HepG2 (cell line): ENCODE results near the gene COA3. TPM values are rescaled to one million over a fixed set of nuclear protein-coding genes. Genes with fewer than 3 reads are reported as not detected.

ENCODE experiments used
- JUN ChIP-seq: sonication (generic); formaldehyde crosslinking; IDR thresholded peaks from 2 replicates; pipeline ENCODE4 v1.4.0; 2020; ENCODE audit warnings: mild to moderate bottlenecking, missing genetic modification reagents
- RARG ChIP-seq: sonication (generic); formaldehyde crosslinking; IDR thresholded peaks from 2 replicates; pipeline ENCODE4 v1.4.0; 2020; ENCODE audit warnings: low read depth, mild to moderate bottlenecking, missing genetic modification reagents
- TGIF2 ChIP-seq: IDR thresholded peaks from 2 replicates; pipeline ENCODE4 v1.6.1; 2016; ENCODE audit warnings: control low read depth, missing compliant biosample characterization
- YY1 ChIP-seq: IDR thresholded peaks from 2 replicates; pipeline ENCODE4 v1.6.1; 2011; ENCODE audit warnings: low read length, low read depth, moderate library complexity, mild to moderate bottlenecking; ENCODE audit not compliant: insufficient read depth, insufficient replicate concordance
- ZNF205 ChIP-seq: IDR thresholded peaks from 2 replicates; pipeline ENCODE4 v1.6.1; 2018; ENCODE audit warnings: missing biosample characterization, missing genetic modification reagents
- ZNF274 ChIP-seq: sonication (generic); formaldehyde crosslinking; IDR thresholded peaks from 2 replicates; pipeline ENCODE4 v1.5.1; 2020; ENCODE audit warnings: mild to moderate bottlenecking, missing genetic modification reagents
- ZNF530 ChIP-seq: sonication (generic); formaldehyde crosslinking; IDR thresholded peaks from 2 replicates; pipeline ENCODE4 v1.5.0; 2020; ENCODE audit warnings: low read depth, mild to moderate bottlenecking, missing genetic modification reagents
- ZNF543 ChIP-seq: sonication (generic); formaldehyde crosslinking; IDR thresholded peaks from 2 replicates; pipeline ENCODE4 v1.4.0; 2020; ENCODE audit warnings: mild to moderate bottlenecking, missing genetic modification reagents
- ZNF660 ChIP-seq: sonication (generic); formaldehyde crosslinking; IDR thresholded peaks from 2 replicates; pipeline ENCODE4 v1.5.1; 2020; ENCODE audit warnings: mild to moderate bottlenecking, low read depth, missing genetic modification reagents, borderline replicate concordance
- polyA plus RNA-seq, 8 experiments: library from polyadenylated mRNA; depleted of rRNA in 3 of 8; stranded (reverse) in 7 of 8; unstranded in 1 of 8; fragments of >200 nt; fragmentation: Illumina TruSeq in 4 of 8; extraction: Trizol in 4 of 8; gene quantifications; 2 replicates each; pipeline versions ENCODE4 v1.2.1 to v1.2.3, GENCODE V29; 2011 to 2016; ENCODE audit warnings: low read depth in 4 of 8, missing spikeins in 1 of 8, mixed read lengths in 1 of 8; ENCODE audit not compliant: insufficient read depth in 1 of 8
- total RNA-seq, 5 experiments: library from RNA; depleted of rRNA; stranded (reverse); fragments of >200 nt; fragmentation: Illumina TruSeq; extraction: Trizol; gene quantifications; 2 replicates each; pipeline ENCODE4 v1.2.3, GENCODE V29; 2016; ENCODE audit warnings: low read depth in 1 of 5
- TF ChIP-seq, protein P1 (sequence below): sonication (generic); formaldehyde crosslinking; IDR thresholded peaks from 2 replicates; pipeline ENCODE4 v1.4.0; 2020; ENCODE audit warnings: missing genetic modification reagents
- TF ChIP-seq, protein P2 (sequence below): sonication (generic); formaldehyde crosslinking; IDR thresholded peaks from 2 replicates; pipeline ENCODE4 v1.9.0; 2021; ENCODE audit warnings: mild to moderate bottlenecking, missing genetic modification reagents
- TF ChIP-seq, protein P3 (sequence below): sonication (generic); formaldehyde crosslinking; conservative IDR thresholded peaks from 2 replicates; pipeline ENCODE4 v1.4.0; 2020; ENCODE audit warnings: missing genetic modification reagents
- TF ChIP-seq, protein P4 (sequence below): sonication (generic); formaldehyde crosslinking; IDR thresholded peaks from 2 replicates; pipeline ENCODE4 v1.4.0; 2020; ENCODE audit warnings: missing genetic modification reagents, mild to moderate bottlenecking, borderline replicate concordance
- TF ChIP-seq, protein P5 (sequence below): IDR thresholded peaks from 2 replicates; pipeline ENCODE4 v1.6.1; 2016; ENCODE audit warnings: missing genetic modification reagents, missing compliant biosample characterization
- TF ChIP-seq, protein P6 (sequence below): sonication (generic); formaldehyde crosslinking; IDR thresholded peaks from 2 replicates; pipeline ENCODE4 v1.9.0; 2021; ENCODE audit warnings: missing genetic modification reagents, borderline replicate concordance

COA3 gene
- total and polyA plus RNA-seq, 2 of the 13 experiments (the other 11 are each of a cell fraction or from before 2014, with no cell fraction given): 133 to 202 TPM

DNA sequence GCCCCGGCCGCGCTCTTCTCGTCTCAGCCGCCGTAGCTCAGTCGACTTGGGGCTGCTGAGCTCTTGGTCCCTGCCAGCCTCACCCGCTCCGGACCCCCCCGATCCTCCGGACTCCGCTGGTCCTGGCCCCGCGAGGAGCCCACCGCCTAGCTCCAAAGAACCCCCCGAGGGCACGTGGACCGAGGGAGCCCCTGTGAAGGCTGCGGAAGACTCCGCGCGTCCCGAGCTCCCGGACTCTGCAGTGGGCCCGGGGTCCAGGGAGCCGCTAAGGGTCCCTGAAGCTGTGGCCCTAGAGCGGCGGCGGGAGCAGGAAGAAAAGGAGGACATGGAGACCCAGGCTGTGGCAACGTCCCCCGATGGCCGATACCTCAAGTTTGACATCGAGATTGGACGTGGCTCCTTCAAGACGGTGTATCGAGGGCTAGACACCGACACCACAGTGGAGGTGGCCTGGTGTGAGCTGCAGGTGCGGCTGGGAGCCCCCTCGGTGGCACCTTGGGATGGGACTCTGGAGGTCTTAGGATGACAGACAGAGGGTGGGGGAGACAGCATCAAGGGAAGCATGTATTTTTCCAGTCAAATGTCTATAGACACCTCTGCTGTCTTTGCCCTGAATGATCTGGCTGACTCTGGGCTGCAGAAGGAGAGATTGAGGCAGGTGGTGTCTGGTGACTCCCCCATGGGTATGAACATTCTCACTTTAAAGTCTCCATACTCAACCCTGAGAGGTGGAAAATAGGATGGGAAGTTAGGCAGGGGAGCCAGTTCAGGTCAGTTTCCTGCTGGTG, 17.5 kb downstream of the COA3 start (continued):
- no peak for TF ChIP-seq YY1
- TF ChIP-seq ZNF543: 0 out of 2 replicates have a peak, but pooled peaks have one; percentile 13
- TF ChIP-seq ZNF274: peak; percentile 55; the same call in 1 of the 2 replicates
- TF ChIP-seq, protein P1, sequence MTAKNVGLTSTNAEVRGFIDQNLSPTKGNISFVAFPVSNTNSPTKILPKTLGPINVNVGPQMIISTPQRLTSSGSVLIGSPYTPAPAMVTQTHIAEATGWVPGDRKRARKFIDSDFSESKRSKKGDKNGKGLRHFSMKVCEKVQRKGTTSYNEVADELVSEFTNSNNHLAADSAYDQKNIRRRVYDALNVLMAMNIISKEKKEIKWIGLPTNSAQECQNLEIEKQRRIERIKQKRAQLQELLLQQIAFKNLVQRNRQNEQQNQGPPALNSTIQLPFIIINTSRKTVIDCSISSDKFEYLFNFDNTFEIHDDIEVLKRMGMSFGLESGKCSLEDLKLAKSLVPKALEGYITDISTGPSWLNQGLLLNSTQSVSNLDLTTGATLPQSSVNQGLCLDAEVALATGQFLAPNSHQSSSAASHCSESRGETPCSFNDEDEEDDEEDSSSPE (CRISPR knock-in tag): no peak
- TF ChIP-seq ZNF660: no peak
- TF ChIP-seq, protein P2, sequence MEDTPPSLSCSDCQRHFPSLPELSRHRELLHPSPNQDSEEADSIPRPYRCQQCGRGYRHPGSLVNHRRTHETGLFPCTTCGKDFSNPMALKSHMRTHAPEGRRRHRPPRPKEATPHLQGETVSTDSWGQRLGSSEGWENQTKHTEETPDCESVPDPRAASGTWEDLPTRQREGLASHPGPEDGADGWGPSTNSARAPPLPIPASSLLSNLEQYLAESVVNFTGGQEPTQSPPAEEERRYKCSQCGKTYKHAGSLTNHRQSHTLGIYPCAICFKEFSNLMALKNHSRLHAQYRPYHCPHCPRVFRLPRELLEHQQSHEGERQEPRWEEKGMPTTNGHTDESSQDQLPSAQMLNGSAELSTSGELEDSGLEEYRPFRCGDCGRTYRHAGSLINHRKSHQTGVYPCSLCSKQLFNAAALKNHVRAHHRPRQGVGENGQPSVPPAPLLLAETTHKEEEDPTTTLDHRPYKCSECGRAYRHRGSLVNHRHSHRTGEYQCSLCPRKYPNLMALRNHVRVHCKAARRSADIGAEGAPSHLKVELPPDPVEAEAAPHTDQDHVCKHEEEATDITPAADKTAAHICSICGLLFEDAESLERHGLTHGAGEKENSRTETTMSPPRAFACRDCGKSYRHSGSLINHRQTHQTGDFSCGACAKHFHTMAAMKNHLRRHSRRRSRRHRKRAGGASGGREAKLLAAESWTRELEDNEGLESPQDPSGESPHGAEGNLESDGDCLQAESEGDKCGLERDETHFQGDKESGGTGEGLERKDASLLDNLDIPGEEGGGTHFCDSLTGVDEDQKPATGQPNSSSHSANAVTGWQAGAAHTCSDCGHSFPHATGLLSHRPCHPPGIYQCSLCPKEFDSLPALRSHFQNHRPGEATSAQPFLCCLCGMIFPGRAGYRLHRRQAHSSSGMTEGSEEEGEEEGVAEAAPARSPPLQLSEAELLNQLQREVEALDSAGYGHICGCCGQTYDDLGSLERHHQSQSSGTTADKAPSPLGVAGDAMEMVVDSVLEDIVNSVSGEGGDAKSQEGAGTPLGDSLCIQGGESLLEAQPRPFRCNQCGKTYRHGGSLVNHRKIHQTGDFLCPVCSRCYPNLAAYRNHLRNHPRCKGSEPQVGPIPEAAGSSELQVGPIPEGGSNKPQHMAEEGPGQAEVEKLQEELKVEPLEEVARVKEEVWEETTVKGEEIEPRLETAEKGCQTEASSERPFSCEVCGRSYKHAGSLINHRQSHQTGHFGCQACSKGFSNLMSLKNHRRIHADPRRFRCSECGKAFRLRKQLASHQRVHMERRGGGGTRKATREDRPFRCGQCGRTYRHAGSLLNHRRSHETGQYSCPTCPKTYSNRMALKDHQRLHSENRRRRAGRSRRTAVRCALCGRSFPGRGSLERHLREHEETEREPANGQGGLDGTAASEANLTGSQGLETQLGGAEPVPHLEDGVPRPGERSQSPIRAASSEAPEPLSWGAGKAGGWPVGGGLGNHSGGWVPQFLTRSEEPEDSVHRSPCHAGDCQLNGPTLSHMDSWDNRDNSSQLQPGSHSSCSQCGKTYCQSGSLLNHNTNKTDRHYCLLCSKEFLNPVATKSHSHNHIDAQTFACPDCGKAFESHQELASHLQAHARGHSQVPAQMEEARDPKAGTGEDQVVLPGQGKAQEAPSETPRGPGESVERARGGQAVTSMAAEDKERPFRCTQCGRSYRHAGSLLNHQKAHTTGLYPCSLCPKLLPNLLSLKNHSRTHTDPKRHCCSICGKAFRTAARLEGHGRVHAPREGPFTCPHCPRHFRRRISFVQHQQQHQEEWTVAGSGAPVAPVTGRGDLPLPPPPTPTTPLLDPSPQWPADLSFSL: no peak; the same call in 1 of the 2 replicates
- no peak; the same call in 1 of the 2 replicates for TF ChIP-seq ZNF205 (CRISPR knock-in tag)
- TF ChIP-seq, protein P3, sequence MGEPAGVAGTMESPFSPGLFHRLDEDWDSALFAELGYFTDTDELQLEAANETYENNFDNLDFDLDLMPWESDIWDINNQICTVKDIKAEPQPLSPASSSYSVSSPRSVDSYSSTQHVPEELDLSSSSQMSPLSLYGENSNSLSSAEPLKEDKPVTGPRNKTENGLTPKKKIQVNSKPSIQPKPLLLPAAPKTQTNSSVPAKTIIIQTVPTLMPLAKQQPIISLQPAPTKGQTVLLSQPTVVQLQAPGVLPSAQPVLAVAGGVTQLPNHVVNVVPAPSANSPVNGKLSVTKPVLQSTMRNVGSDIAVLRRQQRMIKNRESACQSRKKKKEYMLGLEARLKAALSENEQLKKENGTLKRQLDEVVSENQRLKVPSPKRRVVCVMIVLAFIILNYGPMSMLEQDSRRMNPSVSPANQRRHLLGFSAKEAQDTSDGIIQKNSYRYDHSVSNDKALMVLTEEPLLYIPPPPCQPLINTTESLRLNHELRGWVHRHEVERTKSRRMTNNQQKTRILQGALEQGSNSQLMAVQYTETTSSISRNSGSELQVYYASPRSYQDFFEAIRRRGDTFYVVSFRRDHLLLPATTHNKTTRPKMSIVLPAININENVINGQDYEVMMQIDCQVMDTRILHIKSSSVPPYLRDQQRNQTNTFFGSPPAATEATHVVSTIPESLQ: no peak
- TF ChIP-seq, protein P4, sequence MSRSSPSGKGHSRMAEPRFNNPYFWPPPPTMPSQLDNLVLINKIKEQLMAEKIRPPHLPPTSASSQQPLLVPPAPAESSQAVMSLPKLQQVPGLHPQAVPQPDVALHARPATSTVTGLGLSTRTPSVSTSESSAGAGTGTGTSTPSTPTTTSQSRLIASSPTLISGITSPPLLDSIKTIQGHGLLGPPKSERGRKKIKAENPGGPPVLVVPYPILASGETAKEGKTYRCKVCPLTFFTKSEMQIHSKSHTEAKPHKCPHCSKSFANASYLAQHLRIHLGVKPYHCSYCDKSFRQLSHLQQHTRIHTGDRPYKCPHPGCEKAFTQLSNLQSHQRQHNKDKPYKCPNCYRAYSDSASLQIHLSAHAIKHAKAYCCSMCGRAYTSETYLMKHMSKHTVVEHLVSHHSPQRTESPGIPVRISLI: peak; percentile 32; the same call in 1 of the 2 replicates
- TF ChIP-seq RARG: no peak
- peak; percentile 9; the same call in 1 of the 2 replicates for TF ChIP-seq TGIF2
- TF ChIP-seq, protein P5, sequence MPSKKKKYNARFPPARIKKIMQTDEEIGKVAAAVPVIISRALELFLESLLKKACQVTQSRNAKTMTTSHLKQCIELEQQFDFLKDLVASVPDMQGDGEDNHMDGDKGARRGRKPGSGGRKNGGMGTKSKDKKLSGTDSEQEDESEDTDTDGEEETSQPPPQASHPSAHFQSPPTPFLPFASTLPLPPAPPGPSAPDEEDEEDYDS: no peak
- TF ChIP-seq, protein P6, sequence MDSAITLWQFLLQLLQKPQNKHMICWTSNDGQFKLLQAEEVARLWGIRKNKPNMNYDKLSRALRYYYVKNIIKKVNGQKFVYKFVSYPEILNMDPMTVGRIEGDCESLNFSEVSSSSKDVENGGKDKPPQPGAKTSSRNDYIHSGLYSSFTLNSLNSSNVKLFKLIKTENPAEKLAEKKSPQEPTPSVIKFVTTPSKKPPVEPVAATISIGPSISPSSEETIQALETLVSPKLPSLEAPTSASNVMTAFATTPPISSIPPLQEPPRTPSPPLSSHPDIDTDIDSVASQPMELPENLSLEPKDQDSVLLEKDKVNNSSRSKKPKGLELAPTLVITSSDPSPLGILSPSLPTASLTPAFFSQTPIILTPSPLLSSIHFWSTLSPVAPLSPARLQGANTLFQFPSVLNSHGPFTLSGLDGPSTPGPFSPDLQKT (CRISPR knock-in tag): no peak
- TF ChIP-seq ZNF530: no peak
- no peak for TF ChIP-seq JUN (CRISPR knock-in tag)
